ENCODE measurements around the gene AKT1.

DNA sequence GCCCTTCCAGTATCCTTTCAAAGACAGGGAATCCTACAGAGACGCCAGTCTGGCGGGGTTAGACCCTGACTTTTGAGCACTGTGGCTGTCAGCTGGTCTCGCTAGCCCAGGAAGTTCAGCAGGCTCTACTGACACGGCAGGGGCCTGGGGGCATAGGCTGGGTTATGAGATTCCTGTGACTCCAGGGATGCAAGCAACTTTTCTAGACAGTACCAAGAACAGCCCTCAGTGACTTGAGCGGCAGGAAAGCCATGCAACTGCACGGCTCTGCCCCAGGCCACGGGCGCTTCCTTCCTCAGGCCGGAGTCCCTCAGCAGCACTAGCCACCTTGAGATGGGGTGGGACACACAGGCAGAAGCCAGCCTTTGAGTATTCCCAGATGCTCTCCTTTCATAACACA is 47.7 kb downstream of the AKT1 start:
- TF ChIP-seq GATA2 (IDR thresholded peaks at IDR 0.05; ENCODE audit: low read depth, low read length) = no peak
- no peak for TF ChIP-seq GATA3 (IDR thresholded peaks at IDR 0.05; ENCODE audit: low read depth, low read length)
